ENCODE measurements around the gene LBX2.
"Not testable (repeated sequence)": the region's sequence is repeated elsewhere in the genome, so short reads cannot be mapped to it uniquely, and the experiment has no call there.

Gene LBX2

DNA sequence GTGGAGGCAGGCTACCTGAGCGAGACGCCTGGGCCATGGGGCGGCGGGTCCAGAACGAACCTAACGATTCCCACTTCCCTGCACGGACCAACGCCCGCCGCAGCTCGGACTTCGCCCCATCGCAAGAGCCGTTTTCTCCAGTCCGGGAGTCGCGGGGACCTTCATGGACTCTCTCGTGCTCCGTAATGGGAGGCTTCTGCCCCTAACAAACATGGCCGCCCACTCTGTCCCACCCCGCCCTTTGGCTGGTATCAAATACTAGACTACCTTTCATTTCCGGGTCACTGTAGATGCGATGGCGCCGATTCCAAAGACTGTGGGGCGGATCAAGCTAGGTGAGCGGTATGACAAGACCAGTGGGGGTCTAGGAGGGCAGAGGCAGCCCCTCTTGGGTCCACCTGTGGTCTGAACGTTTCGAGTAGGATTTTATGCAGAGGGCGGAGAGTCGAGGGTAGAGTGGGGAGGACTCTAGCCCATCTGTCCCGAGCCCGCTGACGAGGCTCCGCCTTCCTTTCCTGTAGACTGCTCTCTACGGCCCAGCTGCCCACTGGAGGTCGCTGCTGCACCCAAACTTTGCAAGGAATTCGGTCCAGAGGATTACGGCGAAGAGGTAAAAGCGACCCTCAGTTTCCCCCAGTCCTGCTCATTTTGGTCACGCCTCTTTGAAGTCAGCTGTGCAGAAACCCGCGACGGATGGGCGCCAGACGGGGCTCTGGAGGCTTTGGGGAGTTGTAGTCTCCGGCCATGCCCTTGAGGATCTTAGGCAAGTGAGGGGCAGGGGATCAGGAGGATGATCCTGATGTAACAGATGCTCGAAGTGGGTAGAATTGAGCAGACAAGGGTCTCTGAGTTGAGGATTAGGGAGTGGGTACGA lies 16.4 kb downstream of the LBX2 start, which contains the start of the genes CCDC142 and TTC31:
TSS of gene CCDC142 (minus strand) at position 198 of the 874 bp plus-strand sequence. CDS start at position 37, 161 bp downstream.
TSS of gene TTC31 (plus strand) at position 281 of the 874 bp plus-strand sequence. CDS start at position 296, 15 bp downstream.
- DNase-seq, result peak; percentile 96 to 97 (median 97)

DNA sequence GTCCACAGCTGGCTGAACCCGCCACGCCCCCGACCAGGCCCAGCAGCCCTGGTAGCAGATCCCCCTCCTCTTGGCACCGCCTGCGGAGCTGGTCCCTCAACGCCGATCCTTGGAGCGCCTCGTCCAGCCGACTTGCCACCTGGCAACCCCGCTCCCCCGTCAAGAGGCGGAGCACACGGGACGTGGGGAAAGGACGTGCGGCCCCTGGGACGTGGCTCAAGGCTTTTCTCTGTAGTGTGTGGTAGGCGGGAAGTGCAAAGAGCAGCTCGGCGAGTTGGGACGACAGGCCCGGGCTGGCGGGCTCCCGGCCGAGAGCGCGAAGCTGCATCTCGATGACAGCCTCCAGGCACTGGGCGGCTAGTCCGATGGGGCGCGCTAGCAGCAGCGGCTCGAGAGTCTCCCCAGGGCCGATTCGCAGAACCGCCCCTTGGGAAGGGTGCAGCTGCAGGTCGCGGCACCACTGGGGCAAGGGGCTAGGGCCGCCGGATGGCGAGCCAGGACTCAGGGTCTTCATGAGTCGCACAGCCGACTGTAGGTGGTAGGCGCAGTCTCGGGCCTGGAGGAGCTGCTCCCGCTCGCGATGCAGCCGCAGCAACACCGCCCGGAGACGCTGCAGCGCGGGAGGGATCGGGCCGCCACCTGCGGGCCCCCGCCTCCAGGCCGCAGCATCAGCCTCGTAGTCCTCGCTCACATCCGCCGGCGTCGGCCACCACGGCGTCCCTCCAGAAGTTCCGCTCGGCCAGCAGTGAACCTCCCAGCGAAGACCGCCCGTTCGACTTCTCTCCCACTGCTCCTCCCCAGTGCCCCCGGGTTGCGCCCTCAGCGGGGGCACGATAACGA lies 17.2 kb downstream of the LBX2 start:
- peak in 3 of 4 experiments; percentile 67 to 82 (median 77) for DNase-seq

DNA sequence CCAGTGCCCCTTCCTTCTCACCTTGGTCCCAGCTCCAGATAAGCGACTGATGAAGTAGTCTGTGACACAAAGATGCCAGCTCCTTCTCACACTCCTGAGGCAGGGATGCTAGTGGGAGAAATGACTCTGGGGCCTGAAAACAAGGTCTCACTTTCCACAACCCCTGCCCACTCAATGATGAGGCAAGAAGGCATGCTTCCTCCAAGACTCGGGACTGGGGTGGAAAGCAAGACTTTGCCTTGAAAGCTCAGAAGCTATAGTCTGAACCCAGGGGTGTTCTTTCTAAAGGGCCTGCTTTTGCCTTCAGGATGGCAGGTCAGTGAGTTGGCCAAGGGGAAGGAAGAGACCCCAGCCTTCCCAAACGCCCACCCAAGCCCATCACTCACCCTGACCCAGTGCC lies 18.0 kb downstream of the LBX2 start:
- peak; percentile 52 to 77 (median 74) for DNase-seq

DNA sequence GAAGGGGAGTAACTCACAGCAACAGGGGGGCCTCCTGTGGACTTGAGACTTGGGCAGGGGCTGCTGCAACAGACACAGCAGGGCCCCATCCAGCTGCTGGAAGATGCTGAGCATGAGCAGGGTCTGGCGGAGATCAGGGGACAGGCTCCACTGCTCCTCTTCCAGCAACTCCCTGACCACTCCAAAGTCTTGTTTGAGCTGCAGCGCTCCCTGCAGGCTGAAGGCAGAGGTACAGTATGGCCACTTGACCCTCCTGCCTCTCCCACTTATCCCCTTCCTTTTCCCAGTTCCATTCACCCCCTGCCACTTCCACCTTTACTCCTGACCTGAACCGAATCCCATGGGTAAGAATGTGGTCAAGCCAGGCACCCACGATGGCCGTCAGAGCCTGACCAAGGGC lies 24.5 kb downstream of the LBX2 start:
- DNase-seq, result peak in 1 of 4 experiments; percentile 19

DNA sequence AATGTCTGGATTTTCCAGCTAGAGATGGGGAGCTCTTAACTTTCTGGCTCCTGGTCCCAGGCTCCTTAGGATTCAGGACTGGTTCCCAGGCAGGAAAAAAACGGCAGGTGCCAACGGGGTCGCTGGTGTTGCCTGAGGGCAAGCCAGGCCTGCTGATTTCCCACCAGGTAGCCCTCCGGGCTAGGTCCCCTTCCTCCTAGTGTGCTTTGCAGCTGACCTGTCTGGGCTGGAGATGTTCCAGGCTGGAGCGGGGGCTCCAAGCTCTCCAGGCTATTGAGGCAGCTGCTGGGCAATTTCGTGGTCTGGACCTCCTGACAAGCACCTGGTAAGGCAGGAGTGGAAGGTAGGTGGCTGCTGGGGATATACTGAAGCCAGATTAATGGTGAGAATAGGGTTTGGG lies 24.9 kb downstream of the LBX2 start:
- no peak for DNase-seq

DNA sequence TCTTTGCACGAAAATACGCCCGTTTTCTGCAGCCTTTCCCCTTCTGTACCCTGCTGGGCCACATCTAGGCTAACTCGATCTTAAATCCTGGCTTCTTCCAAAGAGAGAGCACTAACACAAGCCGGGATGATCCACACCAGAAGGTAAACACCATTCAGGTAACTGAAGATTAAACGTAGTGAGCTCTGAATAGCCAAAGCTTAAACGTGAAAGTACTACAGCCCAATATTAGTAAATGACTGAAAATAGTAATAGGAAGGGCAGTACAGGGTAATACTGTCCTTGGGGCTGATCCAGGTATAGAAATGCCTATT lies 26.5 kb downstream of the LBX2 start:
- DNase-seq, result no peak

DNA sequence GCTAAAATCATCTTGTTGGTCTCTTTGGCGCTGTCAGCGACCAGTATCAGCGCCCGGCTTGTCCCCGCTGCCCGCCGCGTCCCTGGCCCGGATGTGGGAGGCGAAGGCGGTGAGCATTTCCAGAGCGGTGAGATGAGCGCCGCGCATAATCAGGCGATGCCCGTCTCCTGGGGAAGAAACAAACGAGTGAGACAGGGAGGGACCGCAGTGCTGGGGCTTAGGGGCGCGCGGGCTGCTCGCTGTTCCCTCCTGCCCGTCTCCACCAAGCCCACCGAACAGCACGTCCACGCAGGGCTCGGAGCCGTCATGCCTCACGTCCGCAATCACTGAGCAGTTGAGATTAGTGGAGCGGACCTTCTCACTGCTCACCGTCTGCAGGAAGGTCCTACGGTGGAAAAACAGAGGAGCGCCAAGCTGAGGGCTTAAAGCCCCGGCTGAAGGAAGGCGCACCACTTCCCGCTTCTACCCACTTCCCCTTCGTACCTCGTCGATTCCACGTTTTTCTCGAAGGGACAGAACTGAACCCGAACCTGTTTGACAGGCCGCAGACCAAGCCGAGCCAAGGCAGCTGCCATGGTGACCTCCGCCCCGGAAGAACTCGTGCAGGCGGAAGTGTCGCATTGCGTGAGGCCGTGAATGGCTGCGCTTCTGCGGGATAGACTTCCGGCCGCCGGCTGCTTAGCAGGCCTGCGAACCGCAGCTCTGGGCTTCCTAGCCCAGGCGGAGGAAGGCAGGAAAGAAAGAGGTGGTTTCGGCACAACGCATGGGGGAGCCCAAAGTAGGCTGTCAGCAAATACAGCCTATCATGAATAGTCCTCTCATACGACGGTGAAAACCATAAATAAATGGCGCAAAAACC lies 27.1 kb downstream of the LBX2 start, which contains the start of gene MRPL53:
TSS of gene MRPL53 (minus strand) at position 595 of the 859 bp plus-strand sequence. CDS start at position 575, 20 bp downstream.
- DNase-seq, result peak; percentile 96 to 98 (median 96)

DNA sequence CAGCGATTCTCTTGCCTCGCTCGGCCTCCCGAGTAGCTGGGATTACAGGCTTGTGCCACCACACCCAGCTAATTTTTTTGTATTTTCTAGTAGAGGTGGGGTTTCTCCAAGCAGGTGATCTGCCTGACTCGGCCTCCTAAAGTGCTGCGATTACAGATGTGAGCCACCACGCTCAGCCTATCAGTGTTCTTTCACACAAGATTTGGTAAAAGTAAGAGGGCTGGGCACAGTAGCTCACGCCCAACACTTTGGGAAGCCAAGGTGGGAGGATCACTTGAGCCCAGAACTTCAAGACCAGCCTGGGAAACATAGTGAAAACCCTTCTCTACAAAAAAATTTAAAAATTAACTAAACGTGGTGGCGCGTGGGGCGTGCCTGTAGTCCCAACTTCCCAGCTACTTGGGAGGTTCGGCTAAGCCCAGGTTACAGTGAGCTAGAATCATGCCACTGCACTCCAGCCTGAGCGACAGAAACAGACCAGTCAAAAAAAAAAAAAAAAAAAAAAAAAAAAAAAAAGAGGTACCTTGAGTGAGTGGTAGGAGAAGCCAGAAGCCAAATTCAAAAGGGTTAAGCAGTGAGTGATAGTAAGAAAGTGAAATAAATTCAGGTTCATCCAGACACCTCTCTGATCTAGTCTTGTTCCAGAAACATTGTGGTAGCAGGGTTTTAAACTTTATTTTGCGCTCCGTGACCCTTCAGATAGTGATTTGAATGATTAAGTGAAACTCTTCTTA lies 27.9 kb downstream of the LBX2 start:
- peak in 1 of 4 experiments; percentile 6 for DNase-seq

DNA sequence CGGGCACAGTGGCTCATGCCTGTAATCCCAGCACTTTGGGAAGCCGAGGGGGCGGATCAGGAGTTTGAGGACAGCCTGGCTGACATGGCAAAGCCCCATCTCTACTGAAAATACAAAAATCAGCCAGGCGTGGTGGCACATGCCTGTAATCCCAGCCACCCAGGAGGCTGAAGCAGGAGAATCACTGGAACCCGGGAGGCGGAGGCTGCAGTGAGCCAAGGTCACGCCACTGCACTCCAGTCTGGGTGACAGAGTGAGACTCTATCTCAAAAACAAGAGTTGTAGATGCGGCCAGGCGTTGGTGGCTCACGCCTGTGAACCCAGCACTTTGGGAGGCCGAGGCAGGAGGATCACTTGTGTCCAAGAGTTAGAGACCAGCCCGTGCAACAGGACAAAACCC lies 28.7 kb downstream of the LBX2 start:
- DNase-seq, result not testable (repeated sequence)

DNA sequence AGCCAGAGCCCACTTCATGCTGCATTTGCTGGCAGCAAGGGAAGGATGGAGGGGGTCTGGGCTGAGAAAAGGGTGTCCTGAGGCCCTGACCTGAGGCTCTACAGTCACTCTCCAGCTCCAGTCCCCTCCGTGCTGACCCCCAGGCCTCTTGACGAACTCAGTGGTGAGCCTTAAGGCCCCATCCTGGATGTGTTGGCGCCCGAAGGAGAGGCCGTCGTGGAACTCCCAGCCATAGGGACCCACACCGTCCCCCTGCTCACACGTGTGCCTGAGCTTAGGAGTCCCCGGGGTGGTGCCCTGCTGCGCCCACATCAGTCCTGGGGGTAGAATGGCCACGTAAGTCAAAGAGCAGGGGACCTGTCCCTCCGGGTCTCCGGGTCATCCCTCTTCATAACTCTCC lies 35.0 kb downstream of the LBX2 start:
- DNase-seq, result no peak

DNA sequence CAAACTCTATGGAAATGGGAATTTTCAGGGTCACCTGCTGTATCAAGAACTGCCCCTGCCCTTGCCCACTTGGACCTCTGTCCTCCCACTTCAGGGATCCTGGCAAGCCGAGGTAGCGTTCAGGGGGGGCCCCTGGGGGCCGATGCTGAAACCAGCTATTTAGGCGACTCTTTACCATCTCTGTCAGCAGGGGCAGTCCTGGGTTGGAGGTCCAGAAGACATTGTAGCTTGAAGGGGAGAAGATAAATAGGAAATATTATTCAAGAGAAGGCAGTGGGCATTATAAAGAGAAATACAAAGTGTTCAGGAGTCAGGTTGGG lies 36.7 kb downstream of the LBX2 start:
- no peak for DNase-seq

DNA sequence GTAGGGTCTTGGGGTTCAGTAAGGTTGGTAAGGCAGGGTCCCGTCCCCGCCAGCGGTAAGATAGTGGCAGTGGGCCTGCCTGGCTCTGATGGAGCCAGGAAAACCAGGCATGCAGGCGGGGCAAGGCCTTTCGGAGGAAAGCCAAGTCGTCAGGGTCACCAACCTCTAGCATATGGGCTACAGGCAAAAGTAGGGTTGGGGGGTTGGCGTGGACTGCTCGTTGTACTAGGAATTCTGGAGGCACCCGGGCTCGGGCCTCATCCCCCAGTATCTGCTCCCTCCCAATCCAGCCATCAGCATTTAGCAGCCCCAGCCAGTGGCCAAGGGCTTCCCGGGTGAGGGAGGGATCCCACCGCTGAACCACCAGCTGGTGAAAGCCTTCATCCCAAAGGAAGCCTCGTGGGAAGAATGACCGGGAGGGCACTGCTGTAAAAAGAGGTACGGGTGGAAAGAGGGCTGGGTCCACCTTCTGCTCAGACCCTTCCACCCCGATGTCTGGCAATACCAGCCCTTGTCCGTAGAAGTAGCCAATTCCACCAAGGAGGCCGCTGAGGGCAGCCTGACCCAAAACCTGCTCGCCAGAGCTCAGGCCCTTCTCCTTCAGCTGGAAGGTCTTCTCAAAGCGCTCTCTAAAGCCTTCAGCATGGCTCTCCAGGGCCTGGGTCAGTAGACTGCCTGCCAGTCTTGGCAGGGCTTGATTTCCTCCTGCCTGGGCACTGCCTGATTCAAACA lies 37.2 kb downstream of the LBX2 start:
- DNase-seq, result no peak

DNA sequence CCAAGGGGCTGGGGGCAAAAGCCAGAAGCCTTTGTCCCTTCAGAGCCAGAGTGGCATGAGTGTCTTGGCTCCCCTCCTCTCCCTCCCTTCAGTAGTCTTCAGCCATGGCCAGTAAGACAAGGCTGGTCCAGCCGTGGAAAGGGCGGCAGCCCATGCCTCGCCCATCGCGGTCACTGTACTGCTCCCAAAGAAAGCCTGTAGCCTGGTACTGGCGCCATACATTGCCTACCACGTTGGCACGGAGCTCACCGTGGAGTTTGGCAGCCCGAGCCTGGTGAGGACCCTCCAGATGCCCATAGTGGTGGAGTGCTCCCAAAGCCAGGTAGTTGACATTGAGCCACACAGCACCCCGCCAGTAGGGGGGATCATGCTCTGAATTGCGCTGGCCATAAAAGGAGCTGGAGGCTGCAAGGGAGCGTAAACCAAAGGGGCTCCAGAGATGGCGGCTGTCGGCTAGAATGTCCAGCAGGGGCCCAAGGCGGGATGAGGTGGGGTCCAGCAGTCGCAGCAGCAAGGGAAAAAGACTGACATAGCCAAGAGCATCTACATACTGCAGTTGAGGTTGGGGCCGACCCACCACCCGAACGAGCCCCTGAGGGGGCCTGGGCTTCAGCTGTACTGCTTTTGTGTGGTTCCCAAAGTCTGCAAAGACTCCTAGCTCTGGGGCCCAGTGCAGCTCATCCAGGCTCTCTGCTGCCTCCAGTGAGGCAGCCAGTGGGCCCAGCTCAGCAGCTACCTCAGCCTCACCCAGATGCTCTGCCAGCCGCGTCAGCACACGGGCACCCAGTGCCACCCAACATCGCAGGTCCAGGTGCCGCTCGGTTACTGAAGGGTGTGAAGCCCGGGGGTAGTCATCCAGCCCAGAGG lies 38.0 kb downstream of the LBX2 start:
- DNase-seq, result no peak

DNA sequence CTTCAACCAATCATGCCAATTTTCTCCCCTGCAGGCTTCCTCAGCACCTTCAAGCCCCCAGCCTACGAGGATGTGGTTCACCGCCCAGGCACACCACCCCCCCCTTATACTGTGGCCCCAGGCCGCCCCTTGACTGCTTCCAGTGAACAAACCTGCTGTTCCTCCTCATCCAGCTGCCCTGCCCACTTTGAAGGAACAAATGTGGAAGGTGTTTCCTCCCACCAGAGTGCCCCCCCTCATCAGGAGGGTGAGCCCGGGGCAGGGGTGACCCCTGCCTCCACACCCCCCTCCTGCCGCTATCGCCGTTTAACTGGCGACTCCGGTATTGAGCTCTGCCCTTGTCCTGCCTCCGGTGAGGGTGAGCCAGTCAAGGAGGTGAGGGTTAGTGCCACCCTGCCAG lies 39.2 kb downstream of the LBX2 start:
- DNase-seq, result not testable (repeated sequence)

DNA sequence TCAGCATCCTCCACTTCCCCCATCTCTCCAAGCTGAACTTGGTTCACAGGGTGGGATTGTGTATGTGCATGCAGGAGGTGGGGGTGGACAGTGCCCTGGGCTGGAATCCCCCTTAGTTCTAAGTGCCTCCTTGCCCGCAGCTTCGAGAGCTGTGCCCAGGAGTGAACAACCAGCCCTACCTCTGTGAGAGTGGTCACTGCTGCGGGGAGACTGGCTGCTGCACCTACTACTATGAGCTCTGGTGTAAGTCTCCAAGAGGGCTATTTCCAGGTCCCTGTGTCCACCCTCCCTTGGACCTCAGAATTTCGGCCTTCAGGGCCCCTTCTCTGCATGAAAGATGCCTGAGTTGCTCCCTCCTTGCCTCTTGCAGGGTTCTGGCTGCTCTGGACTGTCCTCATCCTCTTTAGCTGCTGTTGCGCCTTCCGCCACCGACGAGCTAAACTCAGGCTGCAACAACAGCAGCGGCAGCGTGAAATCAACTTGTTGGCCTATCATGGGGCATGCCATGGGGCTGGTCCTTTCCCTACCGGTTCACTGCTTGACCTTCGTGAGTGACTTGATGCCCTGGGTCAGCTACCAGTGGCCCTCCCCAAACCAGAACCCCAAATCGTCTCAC lies 39.8 kb downstream of the LBX2 start:
- not testable (repeated sequence) for DNase-seq

DNA sequence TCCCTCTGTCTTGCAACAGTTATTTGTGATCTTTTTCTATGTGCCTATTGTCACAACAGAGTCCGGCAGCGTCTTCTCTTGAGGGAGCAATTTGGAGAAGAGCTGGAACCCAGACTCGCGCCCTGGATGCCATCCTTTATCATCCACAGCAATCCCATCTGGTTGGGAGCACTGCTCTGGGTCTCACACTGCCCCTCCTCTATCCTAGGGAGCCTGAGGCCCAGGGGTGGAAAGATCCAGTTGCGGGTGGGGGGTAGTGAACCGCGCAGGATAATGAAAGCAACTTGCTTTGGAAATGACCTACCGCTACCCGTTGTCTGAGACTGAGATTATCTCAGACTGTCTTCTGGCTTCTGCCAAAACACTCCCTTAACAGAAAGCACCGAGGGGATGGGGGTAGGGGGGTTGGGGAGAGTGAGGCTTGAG lies 40.5 kb downstream of the LBX2 start:
- DNase-seq, result no peak

DNA sequence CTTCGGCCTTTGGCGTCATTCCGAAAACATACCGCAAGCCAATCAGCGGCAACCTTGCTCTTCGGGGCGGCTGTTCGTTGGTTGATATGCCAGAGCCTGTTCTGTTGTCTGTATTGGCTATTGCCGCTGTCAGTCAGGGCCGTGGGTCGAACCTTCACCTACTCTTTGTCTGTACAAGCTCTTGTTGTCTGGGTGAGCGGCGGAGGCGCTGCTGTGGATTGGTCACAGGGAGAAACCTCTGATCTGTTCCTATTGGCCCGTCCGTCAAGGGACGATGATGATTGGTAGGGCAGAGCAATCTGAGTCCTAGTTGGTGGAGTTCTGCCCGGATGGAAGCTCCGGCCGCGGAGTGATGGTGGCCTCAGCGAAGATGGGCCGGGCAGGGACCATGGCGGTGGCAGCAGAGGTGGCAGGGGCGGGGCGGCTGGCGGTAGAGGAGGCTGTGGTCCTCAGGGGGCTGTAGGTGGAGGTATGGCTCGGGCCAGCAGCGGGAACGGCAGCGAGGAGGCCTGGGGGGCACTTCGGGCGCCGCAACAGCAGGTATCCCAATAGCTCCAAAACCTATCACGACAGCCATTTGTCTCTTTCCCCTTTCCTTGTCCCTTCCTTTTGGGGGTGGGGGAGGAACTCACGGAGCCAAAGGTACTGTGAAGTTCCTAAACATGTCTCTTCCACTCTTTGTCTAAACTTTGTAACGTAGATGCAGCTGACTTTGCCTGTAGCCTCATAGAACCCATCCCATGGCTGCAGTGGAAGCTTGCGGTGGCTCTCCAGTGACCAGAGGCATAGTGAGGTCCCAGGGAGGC lies 41.1 kb downstream of the LBX2 start, which contains the start of gene WBP1:
TSS of gene WBP1 (plus strand) at position 307 of the 806 bp plus-strand sequence. CDS start at position 472, 165 bp downstream.
- peak; percentile 99 to 100 (median 100) for DNase-seq

DNA sequence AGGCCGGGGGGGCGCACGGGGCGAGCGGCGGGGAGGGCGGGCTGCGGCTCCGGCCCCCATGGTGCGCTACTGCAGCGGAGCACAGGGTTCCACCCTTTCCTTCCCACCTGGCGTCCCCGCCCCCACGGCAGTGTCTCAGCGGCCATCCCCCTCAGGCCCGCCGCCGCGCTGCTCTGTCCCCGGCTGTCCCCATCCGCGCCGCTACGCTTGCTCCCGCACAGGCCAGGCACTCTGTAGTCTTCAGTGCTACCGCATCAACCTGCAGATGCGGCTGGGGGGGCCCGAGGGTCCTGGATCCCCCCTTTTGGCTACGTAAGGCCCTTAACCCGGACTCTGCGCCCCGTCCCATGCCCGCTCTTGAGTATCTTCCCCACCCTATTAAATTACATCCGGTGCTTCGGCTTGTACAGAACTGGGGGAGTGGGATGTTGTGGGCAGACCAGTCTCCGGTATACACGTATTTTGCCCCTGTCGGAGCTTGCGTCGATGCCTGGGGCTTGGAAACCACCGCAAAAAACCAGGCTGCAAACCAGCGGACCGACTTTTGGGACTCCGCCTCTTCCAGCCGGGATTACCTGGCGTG lies 41.8 kb downstream of the LBX2 start:
- DNase-seq, result peak in 2 of 4 experiments; percentile 36 to 62

All from suppressor macrophage (primary cell).